ENCODE measurements around the gene RACK1. TPM values are rescaled to one million over a fixed set of nuclear protein-coding genes. Genes with fewer than 3 reads are reported as not detected.
A peak's percentile ranks its signal among the peaks of the same experiment; 100 is the strongest.

RACK1 gene
- total RNA-seq, 2 experiments from 2014 or later: 2,077 to 5,614 TPM

DNA sequence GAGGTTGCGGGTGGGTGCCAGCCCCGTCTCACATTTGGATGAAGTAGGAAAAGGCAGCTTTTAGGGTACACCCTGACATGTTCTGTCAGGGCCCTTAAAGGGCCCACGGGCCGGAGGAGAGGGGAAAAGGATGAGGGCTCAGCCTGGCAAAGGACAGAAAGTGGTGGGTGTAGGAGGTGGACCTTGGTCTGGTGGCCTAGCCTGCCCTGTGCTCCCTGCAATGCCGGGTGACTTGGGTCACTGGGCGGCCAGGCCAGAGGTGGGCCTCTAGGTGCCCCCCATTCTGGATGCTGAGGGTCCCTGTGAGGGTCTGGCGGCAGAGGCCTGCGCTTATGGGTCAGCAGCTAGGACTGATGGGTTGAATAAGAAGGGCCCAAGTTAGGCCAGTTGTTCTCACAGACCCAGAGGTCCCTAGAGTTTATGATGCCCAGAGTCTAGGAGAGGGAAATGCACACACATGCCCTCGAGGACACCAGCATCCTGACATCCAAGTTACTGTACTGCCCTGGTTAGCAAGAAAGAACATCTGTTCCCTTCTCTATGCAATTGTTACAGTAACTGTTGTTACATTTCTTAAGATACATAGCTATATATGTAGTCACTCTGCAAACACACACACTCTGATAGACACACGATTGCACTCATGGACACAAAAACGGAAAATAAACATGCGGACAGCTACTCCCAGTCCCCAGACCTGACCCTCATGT lies 51.2 kb downstream of the RACK1 start:
- TF ChIP-seq CTCF (conservative IDR thresholded peaks at IDR 0.05; ENCODE audit: low read length) (no peak), EZH2phosphoT487 (IDR thresholded peaks at IDR 0.05; ENCODE audit: borderline replicate concordance, low read depth, low read length) (no peak)
- ChIA-PET CTCF (ENCODE audit: unreplicated experiment) (interaction anchor here (1.0 kb wide), 1 partner anchor 10 kb away, joined by 4 read pairs; no protein-coding TSS in a partner anchor), POLR2A (interaction anchor here (0.7 to 3.3 kb wide), 12 partner anchors 15 to 374 kb away, joined by 3 to 25 read pairs (median 4); partner anchors contain the start of genes RACK1, TRIM41 and TRIM52)
- peaks cover 17% of the 10 kb centered on the region for H3K4me1 ChIP-seq (ENCODE audit: insufficient read depth, low read length, poor library complexity, severe bottlenecking)
- H3K79me2 ChIP-seq (ENCODE audit: insufficient read depth, low read depth, low read length): peaks cover 8% of the 10 kb centered on the region; the same call in 1 of the 2 replicates
- H3K27ac ChIP-seq (ENCODE audit: low read depth, low read length, poor library complexity, severe bottlenecking): peak overlapping the region; percentile 82
- H4K20me1 ChIP-seq (ENCODE audit: insufficient read depth, low read length): no peaks in the 10 kb centered on the region
- peak overlapping the region; percentile 69 for H3K4me3 ChIP-seq (ENCODE audit: low read depth, low read length, poor library complexity, severe bottlenecking)
- no peaks in the 10 kb centered on the region for H3K9me3 ChIP-seq (ENCODE audit: low read length)
- H3K36me3 ChIP-seq (ENCODE audit: insufficient read depth, low read length): no peaks in the 10 kb centered on the region
- H2AFZ ChIP-seq (ENCODE audit: low read length): no peak overlapping the region
- peak overlapping the region; percentile 94 for H3K4me2 ChIP-seq (ENCODE audit: low read length)
- BruUV-seq (replicated peaks): TSS peak; percentile 57
- H3K9me2 ChIP-seq (ENCODE audit: insufficient read depth, low read length): no peaks in the 10 kb centered on the region
- no peak for DNase-seq (ENCODE audit: low spot score)
- intact Hi-C loops (cut with micrococcal nuclease; ENCODE audit: unreplicated experiment): no loop called here

GRCh38 chr5:181191526-181192336 lies 52.0 kb downstream of the RACK1 start:
- peak; percentile 96 for DNase-seq (ENCODE audit: low spot score)
- H3K9me3 ChIP-seq (ENCODE audit: low read length): no peaks in the 10 kb centered on the region
- H3K4me1 ChIP-seq (ENCODE audit: insufficient read depth, low read length, poor library complexity, severe bottlenecking): peaks cover 25% of the 10 kb centered on the region
- H3K27ac ChIP-seq (ENCODE audit: low read depth, low read length, poor library complexity, severe bottlenecking): peak overlapping the region; percentile 82
- POLR2A ChIA-PET: interaction anchor here (0.6 to 3.3 kb wide), 13 partner anchors 16 to 374 kb away, joined by 3 to 25 read pairs (median 5); partner anchors contain the start of genes TRIM41 and TRIM52
- BruUV-seq (replicated peaks): no TSS peak
- peak overlapping the region; percentile 94 for H3K4me2 ChIP-seq (ENCODE audit: low read length)
- peak overlapping the region; percentile 75 for H2AFZ ChIP-seq (ENCODE audit: low read length)
- H3K79me2 ChIP-seq (ENCODE audit: insufficient read depth, low read depth, low read length): peaks cover 8% of the 10 kb centered on the region; the same call in 1 of the 2 replicates
- intact Hi-C loops (cut with micrococcal nuclease; ENCODE audit: unreplicated experiment): loop anchor here (1.0 kb wide), 3 partner anchors 16 to 32 kb away; partner anchors contain the start of gene TRIM41
- H4K20me1 ChIP-seq (ENCODE audit: insufficient read depth, low read length): no peaks in the 10 kb centered on the region
- H3K4me3 ChIP-seq (ENCODE audit: low read depth, low read length, poor library complexity, severe bottlenecking): peak overlapping the region; percentile 69
- no peaks in the 10 kb centered on the region for H3K36me3 ChIP-seq (ENCODE audit: insufficient read depth, low read length)
- no peaks in the 10 kb centered on the region for H3K9me2 ChIP-seq (ENCODE audit: insufficient read depth, low read length)
- CTCF ChIA-PET (ENCODE audit: unreplicated experiment): interaction anchor here (1.0 kb wide), 1 partner anchor 11 kb away, joined by 4 read pairs; no protein-coding TSS in a partner anchor
- TF ChIP-seq CTCF (conservative IDR thresholded peaks at IDR 0.05; ENCODE audit: low read length) (no peak), EZH2phosphoT487 (IDR thresholded peaks at IDR 0.05; ENCODE audit: borderline replicate concordance, low read depth, low read length) (no peak)
